Caco-2 (cell line): ENCODE measurements around the gene KRTAP22-1. TPM values are rescaled to one million over a fixed set of nuclear protein-coding genes. Genes with fewer than 3 reads are reported as not detected.

Source experiments
- BruUV-seq: library from RNA; stranded (reverse); fragments of 400-500 nt; replicated peaks from 2 replicates; lab custom pipeline; 2021; lab: Mats Ljungman, UMichigan
- CTCF ChIA-PET: fragments of 300-600 bp; sonication (Branson Sonifier 250); formaldehyde crosslinking; loops from one replicate; lab custom pipeline; 2022; ENCODE audit warnings: antibody characterized with exemption; lab: Charles Lee
- POLR2A ChIA-PET: fragments of 300-600 bp; sonication (Branson Sonifier 250); formaldehyde crosslinking; loops from one replicate; lab custom pipeline; 2022; ENCODE audit warnings: antibody characterized with exemption; lab: Charles Lee
- DNase-seq, 2 experiments: peaks; one replicate each; pipeline versions ENCODE4 v3.0.0 to v3.0.0-alpha.2; 2020 to 2022
- H3K27me3 ChIP-seq: replicated peaks from 2 replicates; pipeline ENCODE4 v1.6.0; 2011; ENCODE audit warnings: low read length; ENCODE audit not compliant: control insufficient read depth, insufficient read depth
- H3K36me3 ChIP-seq: 2 replicates; pipeline ENCODE4 v1.5.1; 2011; ENCODE audit warnings: low read length; ENCODE audit not compliant: control insufficient read depth, insufficient read depth
- H3K4me1 ChIP-seq: fragments of 250-450 bp; sonication (Bioruptor Pico); 2 replicates; pipeline ENCODE4 v1.5.1; 2020; ENCODE audit warnings: mild to moderate bottlenecking
- H3K4me3 ChIP-seq: 2 replicates; pipeline ENCODE4 v1.5.1; 2011; ENCODE audit warnings: low read depth, mild to moderate bottlenecking, control low read depth, low read length
- H3K9me3 ChIP-seq: fragments of 250-450 bp; sonication (Bioruptor Pico); 2 replicates; pipeline ENCODE4 v1.5.1; 2020; ENCODE audit warnings: mild to moderate bottlenecking, moderate library complexity
- H3K27ac Mint-ChIP-seq: one replicate; pipeline ENCODE4 v1.8.0; 2022; ENCODE audit warnings: mixed read lengths; ENCODE audit not compliant: unreplicated experiment
- H3K27me3 Mint-ChIP-seq: one replicate; pipeline ENCODE4 v1.8.0; 2022; ENCODE audit warnings: mixed read lengths; ENCODE audit not compliant: insufficient read depth, unreplicated experiment
- H3K36me3 Mint-ChIP-seq: one replicate; pipeline ENCODE4 v1.8.0; 2022; ENCODE audit warnings: mild to moderate bottlenecking, mixed read lengths; ENCODE audit not compliant: insufficient read depth, unreplicated experiment
- H3K4me1 Mint-ChIP-seq: one replicate; pipeline ENCODE4 v1.8.0; 2022; ENCODE audit warnings: low read depth, mixed read lengths; ENCODE audit not compliant: unreplicated experiment
- H3K4me3 Mint-ChIP-seq: one replicate; pipeline ENCODE4 v1.8.0; 2022; ENCODE audit warnings: mild to moderate bottlenecking, moderate library complexity, mixed read lengths; ENCODE audit not compliant: unreplicated experiment
- H3K9me3 Mint-ChIP-seq: one replicate; pipeline ENCODE4 v1.8.0; 2022; ENCODE audit warnings: mixed read lengths; ENCODE audit not compliant: unreplicated experiment
- CTCF ChIP-seq, 2 experiments: fragments of 200-600 bp in 1 of 2; IDR thresholded peaks; 1 replicate in 1 of 2; 2 replicates in 1 of 2; pipeline versions ENCODE4 v1.5.1 to v1.8.0; 2011 to 2022; ENCODE audit warnings: antibody characterized with exemption in 1 of 2, control low read depth in 1 of 2, inconsistent platforms in 1 of 2, low read depth in 1 of 2, low read length in 1 of 2, mild to moderate bottlenecking in 1 of 2, moderate library complexity in 1 of 2; ENCODE audit not compliant: insufficient read depth in 1 of 2, severe bottlenecking in 1 of 2, unreplicated experiment in 1 of 2
- intact Hi-C: fragments of 100-400 bp; cut with micrococcal nuclease; formaldehyde crosslinking; loops from one replicate; pipeline ENCODE4 v1.10.0; 2022; ENCODE audit not compliant: unreplicated experiment
- total RNA-seq: library from RNA; stranded (reverse); gene quantifications from 2 replicates; pipeline ENCODE4 v1.2.3, GENCODE V29; 2022

The KRTAP22-1 gene
- total RNA-seq, 1 experiment from 2014 or later = not detected

- no peaks in the 10 kb centered on the region for H3K9me3 ChIP-seq
Observed at GRCh38 chr21:30563630-30564029, 37.3 kb upstream of the KRTAP22-1 start.

GRCh38 chr21:30567617-30568016, 33.3 kb upstream of the KRTAP22-1 start:
- intact Hi-C loops = no loop called here
- POLR2A ChIA-PET = no interaction called here
- CTCF ChIA-PET = no interaction called here
- Histone ChIP-seq H3K36me3 (no peaks in the 10 kb centered on the region), H3K4me1 (no peaks in the 10 kb centered on the region), H3K4me3 (no peak overlapping the region), H3K9me3 (no peaks in the 10 kb centered on the region), H3K27me3 (no peaks in the 10 kb centered on the region)
- Mint-ChIP-seq H3K27ac (no peak overlapping the region), H3K9me3 (no peaks in the 10 kb centered on the region), H3K4me1 (no peaks in the 10 kb centered on the region), H3K36me3 (no peaks in the 10 kb centered on the region), H3K4me3 (no peak overlapping the region), H3K27me3 (no peaks in the 10 kb centered on the region)
- no peak for TF ChIP-seq CTCF (IDR thresholded peaks at IDR 0.05; ENCODE audit: insufficient read depth in 1 of 2, low read depth in 1 of 2, low read length in 1 of 2, severe bottlenecking in 1 of 2, unreplicated experiment in 1 of 2)
- no peak for DNase-seq
- BruUV-seq = no TSS peak

More at GRCh38 chr21:30563630-30564029, 37.3 kb upstream of the KRTAP22-1 start:
- Mint-ChIP-seq H3K27me3 (no peaks in the 10 kb centered on the region), H3K27ac (no peak overlapping the region), H3K36me3 (no peaks in the 10 kb centered on the region), H3K4me3 (no peak overlapping the region), H3K9me3 (peaks cover 9% of the 10 kb centered on the region), H3K4me1 (no peaks in the 10 kb centered on the region)
- Histone ChIP-seq H3K36me3 (no peaks in the 10 kb centered on the region), H3K27me3 (no peaks in the 10 kb centered on the region), H3K4me3 (no peak overlapping the region), H3K4me1 (no peaks in the 10 kb centered on the region)
- CTCF ChIA-PET = no interaction called here
- no peak for DNase-seq
- no TSS peak for BruUV-seq
- no peak for TF ChIP-seq CTCF (IDR thresholded peaks at IDR 0.05; ENCODE audit: insufficient read depth in 1 of 2, low read depth in 1 of 2, low read length in 1 of 2, severe bottlenecking in 1 of 2, unreplicated experiment in 1 of 2)
- POLR2A ChIA-PET = no interaction called here
- intact Hi-C loops = no loop called here

GRCh38 chr21:30577766-30578165, 23.1 kb upstream of the KRTAP22-1 start:
- BruUV-seq = no TSS peak

More at GRCh38 chr21:30577766-30578165, 23.1 kb upstream of the KRTAP22-1 start:
- Mint-ChIP-seq H3K4me1 (no peaks in the 10 kb centered on the region), H3K27ac (no peak overlapping the region), H3K27me3 (peaks cover 3% of the 10 kb centered on the region), H3K4me3 (no peak overlapping the region), H3K36me3 (no peaks in the 10 kb centered on the region), H3K9me3 (no peaks in the 10 kb centered on the region)
- ChIA-PET CTCF (no interaction called here), POLR2A (no interaction called here)
- Histone ChIP-seq H3K4me1 (no peaks in the 10 kb centered on the region), H3K9me3 (no peaks in the 10 kb centered on the region), H3K36me3 (no peaks in the 10 kb centered on the region), H3K4me3 (no peak overlapping the region), H3K27me3 (no peaks in the 10 kb centered on the region)
- TF ChIP-seq CTCF (IDR thresholded peaks at IDR 0.05; ENCODE audit: insufficient read depth in 1 of 2, low read depth in 1 of 2, low read length in 1 of 2, severe bottlenecking in 1 of 2, unreplicated experiment in 1 of 2) = no peak
- DNase-seq = no peak
- intact Hi-C loops = no loop called here
